ENCODE measurements around the gene EPS15. TPM values are rescaled to one million over a fixed set of nuclear protein-coding genes. Genes with fewer than 3 reads are reported as not detected.

EPS15 gene
- total RNA-seq, 1 donor from 2014 or later, result 88.5 TPM

GRCh38 chr1:51517361-51518032 is 1.6 kb downstream of the EPS15 start:
- DNase-seq (no peak), ATAC-seq (no peak)
- TF ChIP-seq, protein P1, sequence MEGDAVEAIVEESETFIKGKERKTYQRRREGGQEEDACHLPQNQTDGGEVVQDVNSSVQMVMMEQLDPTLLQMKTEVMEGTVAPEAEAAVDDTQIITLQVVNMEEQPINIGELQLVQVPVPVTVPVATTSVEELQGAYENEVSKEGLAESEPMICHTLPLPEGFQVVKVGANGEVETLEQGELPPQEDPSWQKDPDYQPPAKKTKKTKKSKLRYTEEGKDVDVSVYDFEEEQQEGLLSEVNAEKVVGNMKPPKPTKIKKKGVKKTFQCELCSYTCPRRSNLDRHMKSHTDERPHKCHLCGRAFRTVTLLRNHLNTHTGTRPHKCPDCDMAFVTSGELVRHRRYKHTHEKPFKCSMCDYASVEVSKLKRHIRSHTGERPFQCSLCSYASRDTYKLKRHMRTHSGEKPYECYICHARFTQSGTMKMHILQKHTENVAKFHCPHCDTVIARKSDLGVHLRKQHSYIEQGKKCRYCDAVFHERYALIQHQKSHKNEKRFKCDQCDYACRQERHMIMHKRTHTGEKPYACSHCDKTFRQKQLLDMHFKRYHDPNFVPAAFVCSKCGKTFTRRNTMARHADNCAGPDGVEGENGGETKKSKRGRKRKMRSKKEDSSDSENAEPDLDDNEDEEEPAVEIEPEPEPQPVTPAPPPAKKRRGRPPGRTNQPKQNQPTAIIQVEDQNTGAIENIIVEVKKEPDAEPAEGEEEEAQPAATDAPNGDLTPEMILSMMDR (IDR thresholded peaks at IDR 0.05), result no peak
- H3K4me3 ChIP-seq, result peak overlapping the region; percentile 79
- H3K4me1 ChIP-seq, result peaks cover 44% of the 10 kb centered on the region
- H3K36me3 ChIP-seq, result no peaks in the 10 kb centered on the region
- no peaks in the 10 kb centered on the region for H3K9me3 ChIP-seq
- peak overlapping the region; percentile 88 for H3K27ac ChIP-seq
- H3K27me3 ChIP-seq, result no peaks in the 10 kb centered on the region
- intact Hi-C loops (cut with DNase I), result no loop called here

DNA sequence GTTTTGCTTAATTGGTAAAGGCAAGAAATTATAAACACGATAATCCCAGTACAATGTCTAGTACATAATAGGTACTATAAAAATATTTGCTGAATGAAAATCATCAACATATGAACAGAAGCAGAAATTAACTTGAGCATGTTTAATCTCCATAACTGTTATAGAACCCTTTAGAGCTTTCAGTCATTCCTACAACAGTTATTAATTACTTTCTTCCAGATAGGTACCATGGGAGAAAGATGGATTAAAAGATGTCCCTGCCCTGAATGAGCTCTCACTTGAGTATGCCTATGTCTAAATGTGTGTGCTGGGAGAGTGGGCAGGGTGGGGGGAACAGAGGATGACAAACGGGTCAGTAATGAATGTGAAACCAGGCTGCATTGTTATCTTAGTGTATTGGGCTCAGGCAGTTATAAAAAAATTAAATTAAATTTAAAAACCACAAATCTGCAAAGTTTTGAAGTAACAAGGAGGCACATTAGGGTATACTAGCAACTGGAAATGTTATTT is 2.4 kb downstream of the EPS15 start:
- Histone ChIP-seq H3K9me3 (no peaks in the 10 kb centered on the region), H3K27ac (peak overlapping the region; percentile 88), H3K4me3 (peak overlapping the region; percentile 79), H3K4me1 (peaks cover 52% of the 10 kb centered on the region), H3K36me3 (no peaks in the 10 kb centered on the region), H3K27me3 (no peaks in the 10 kb centered on the region)
- DNase-seq (no peak), ATAC-seq (no peak)
- TF ChIP-seq, protein P1 (IDR thresholded peaks at IDR 0.05), result no peak
- intact Hi-C loops (cut with DNase I), result no loop called here

GRCh38 chr1:51515982-51516648 is 3.0 kb downstream of the EPS15 start:
- no peak for DNase-seq
- Histone ChIP-seq H3K4me3 (no peak overlapping the region), H3K36me3 (no peaks in the 10 kb centered on the region), H3K4me1 (peaks cover 58% of the 10 kb centered on the region), H3K9me3 (no peaks in the 10 kb centered on the region), H3K27ac (peak overlapping the region; percentile 88), H3K27me3 (no peaks in the 10 kb centered on the region)
- TF ChIP-seq, protein P1 (IDR thresholded peaks at IDR 0.05), result no peak
- ATAC-seq, result no peak
- intact Hi-C loops (cut with DNase I), result no loop called here

GRCh38 chr1:51515312-51515960 is 3.6 kb downstream of the EPS15 start:
- DNase-seq, result no peak
- ATAC-seq, result no peak
- Histone ChIP-seq H3K4me1 (peaks cover 58% of the 10 kb centered on the region), H3K36me3 (no peaks in the 10 kb centered on the region), H3K27me3 (no peaks in the 10 kb centered on the region), H3K27ac (peak overlapping the region; percentile 18), H3K9me3 (no peaks in the 10 kb centered on the region), H3K4me3 (peak overlapping the region; percentile 39)
- intact Hi-C loops (cut with DNase I), result no loop called here
- TF ChIP-seq, protein P1 (IDR thresholded peaks at IDR 0.05), result no peak

GRCh38 chr1:51514733-51515132 is 4.3 kb downstream of the EPS15 start:
- peaks cover 59% of the 10 kb centered on the region for H3K4me1 ChIP-seq
- peak overlapping the region; percentile 39 for H3K4me3 ChIP-seq
- intact Hi-C loops (cut with DNase I), result no loop called here
- no peaks in the 10 kb centered on the region for H3K27me3 ChIP-seq
- peak overlapping the region; percentile 69 for H3K27ac ChIP-seq
- TF ChIP-seq, protein P1 (IDR thresholded peaks at IDR 0.05), result no peak
- H3K9me3 ChIP-seq, result no peaks in the 10 kb centered on the region
- ATAC-seq, result no peak
- no peak for DNase-seq
- H3K36me3 ChIP-seq, result no peaks in the 10 kb centered on the region
